Epithelial cell of proximal tubule (primary cell): ENCODE results near the gene PPP1R16B. TPM values are rescaled to one million over a fixed set of nuclear protein-coding genes. Genes with fewer than 3 reads are reported as not detected.
A peak's percentile ranks its signal among the peaks of the same experiment; 100 is the strongest.

Experiments used
- DNase-seq: peaks from one replicate; pipeline ENCODE4 v3.0.0-alpha.2; 2011; ENCODE audit warnings: low read depth
- H3K4me3 ChIP-seq: 2 replicates; pipeline ENCODE4 v1.5.1; 2011; ENCODE audit warnings: low read depth, mild to moderate bottlenecking, low read length
- total RNA-seq: library from RNA; depleted of rRNA; stranded (reverse); fragments of >200 nt; gene quantifications from 2 replicates; pipeline ENCODE4 v1.2.3, GENCODE V29; 2015
- TF ChIP-seq, protein P1 (sequence below): conservative IDR thresholded peaks from 2 replicates; pipeline ENCODE4 v1.5.1; 2012; ENCODE audit warnings: low read depth, mild to moderate bottlenecking, low read length

PPP1R16B gene
- total RNA-seq, 1 donor from 2014 or later, result not detected

DNA sequence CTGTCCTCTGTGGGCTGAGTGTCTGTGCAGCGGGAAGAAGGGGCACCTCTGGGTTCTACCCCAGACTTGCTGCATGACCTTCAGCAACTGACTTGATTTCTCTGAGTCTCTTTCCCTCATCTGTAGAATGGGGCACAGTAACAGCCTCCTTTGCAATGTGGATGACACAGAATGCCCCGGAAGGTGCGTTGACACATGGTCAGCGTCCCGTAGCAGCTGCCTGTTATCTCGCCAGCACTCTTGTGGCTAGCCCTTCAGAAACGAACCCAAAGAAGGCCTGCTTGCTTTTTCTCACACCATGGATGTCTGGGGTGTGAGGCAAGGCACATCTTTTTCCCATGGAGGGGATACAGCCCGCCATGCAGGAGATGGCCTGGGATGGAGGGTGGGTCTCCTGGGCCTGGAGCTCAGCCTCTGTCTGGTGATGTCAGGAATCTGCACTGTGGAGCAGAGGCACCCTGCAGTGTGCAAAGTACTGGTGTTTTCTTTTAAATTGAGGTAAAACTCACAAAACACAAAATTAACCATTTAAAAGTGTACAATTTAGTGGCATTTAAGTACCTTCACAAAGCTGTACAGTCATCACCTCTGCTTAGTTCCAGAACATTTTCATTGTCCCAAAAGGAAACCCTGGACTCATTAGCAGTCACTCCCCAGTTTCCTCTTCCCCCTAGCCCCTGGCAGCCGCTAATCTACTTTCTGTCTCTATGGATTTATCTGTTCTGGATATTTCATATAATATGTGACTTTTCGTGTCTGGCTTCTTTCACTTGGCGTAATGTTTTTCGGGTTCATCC, 61.0 kb downstream of the PPP1R16B start:
- H3K4me3 ChIP-seq, result no peak overlapping the region
- DNase-seq, result no peak
- TF ChIP-seq, protein P1, sequence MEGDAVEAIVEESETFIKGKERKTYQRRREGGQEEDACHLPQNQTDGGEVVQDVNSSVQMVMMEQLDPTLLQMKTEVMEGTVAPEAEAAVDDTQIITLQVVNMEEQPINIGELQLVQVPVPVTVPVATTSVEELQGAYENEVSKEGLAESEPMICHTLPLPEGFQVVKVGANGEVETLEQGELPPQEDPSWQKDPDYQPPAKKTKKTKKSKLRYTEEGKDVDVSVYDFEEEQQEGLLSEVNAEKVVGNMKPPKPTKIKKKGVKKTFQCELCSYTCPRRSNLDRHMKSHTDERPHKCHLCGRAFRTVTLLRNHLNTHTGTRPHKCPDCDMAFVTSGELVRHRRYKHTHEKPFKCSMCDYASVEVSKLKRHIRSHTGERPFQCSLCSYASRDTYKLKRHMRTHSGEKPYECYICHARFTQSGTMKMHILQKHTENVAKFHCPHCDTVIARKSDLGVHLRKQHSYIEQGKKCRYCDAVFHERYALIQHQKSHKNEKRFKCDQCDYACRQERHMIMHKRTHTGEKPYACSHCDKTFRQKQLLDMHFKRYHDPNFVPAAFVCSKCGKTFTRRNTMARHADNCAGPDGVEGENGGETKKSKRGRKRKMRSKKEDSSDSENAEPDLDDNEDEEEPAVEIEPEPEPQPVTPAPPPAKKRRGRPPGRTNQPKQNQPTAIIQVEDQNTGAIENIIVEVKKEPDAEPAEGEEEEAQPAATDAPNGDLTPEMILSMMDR, result no peak

DNA sequence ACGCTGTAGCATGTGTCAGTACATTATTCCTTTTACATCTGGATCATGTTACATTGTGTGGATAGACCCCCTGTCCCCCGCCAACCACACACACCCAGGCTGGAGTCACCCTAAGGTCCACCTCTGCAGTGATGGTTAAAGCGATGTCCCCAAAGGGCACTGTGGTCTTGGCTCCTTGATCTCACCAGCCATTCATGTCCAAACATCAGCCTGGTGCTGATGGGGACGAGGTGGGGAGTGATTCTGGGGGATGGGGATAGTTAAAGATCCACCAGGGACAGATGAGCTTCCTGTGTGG, 61.5 kb downstream of the PPP1R16B start:
- H3K4me3 ChIP-seq, result no peak overlapping the region
- TF ChIP-seq, protein P1, result no peak
- no peak for DNase-seq

DNA sequence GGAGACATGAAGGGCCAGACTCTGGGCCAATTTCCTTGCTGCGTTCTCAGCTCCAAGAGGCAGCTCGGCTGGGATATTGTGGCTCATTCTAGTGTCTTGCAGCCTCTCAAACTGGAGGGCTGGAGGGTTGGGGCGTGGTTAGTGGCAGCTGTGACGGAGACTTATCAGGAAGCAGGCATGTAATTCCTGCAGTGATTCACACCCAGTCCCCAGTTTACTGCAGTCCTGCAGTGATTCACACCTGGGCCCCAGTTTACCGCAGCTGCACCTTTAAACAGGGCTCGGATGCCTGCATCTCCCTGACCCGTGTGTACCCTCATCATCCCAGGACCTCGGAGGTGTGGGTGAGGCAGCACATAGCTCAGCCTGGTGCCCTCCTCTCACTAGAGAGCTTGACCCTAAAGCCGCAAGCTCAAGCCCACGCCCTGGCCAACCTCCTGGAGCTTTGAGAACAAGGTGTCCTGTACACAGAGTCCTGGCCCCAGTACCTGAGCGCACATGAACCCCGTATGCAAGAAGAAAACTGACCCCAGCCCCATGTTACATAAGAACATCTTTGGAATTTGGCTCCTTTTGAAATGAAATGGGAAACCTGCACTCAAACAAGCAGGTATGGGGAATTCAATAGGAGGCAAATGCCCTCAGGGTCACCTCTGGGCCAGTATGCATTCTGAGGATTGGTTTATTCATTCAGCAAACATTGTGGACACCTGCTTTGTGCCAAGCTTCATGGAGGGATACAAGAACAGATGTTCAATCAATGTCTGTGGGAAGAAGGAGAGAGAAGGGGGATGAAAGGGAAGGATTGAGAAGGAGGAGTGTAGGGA, 65.4 kb downstream of the PPP1R16B start:
- DNase-seq, result peak; percentile 40
- TF ChIP-seq, protein P1, result no peak
- no peak overlapping the region for H3K4me3 ChIP-seq

DNA sequence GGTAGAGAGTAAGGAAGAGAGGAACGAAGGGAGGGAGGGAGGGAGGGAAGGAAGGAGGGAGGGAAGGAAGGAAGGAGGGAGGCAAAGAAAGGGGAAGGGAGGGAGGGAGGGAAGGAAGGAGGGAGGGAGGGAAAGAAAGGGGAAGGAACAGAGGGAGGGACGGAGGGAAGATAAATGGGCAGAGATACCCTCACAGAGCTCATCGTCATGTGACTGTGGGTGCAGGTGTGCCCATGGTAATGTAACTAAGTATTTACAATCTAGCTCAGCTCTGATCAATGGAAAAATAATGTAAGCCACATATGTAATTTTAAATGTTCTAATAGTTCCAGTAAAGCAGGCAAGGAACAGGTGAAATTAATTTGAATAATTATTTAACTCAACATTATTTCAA, 66.1 kb downstream of the PPP1R16B start:
- no peak overlapping the region for H3K4me3 ChIP-seq
- no peak for DNase-seq
- TF ChIP-seq, protein P1, result no peak

DNA sequence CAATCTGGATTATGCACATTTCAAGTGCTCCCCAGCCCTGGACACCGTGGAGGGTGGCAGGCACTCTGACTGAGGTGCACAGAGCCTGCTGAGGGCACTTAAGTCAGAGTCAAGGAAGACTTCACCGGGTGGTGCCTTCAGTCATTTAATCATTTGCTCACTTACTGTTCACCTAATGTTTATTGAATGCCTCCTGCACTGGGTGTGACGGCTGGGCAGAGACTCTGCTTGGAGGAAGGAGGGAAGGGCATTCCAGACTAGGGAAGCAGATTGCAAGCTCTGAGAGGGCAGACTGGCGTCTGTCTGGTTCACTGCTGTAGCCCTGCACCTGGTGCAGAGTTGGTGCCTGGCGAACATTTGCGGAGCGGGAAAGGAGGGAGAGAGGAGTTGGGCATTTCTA, 66.5 kb downstream of the PPP1R16B start:
- peak; percentile 52 for DNase-seq
- TF ChIP-seq, protein P1, result no peak
- no peak overlapping the region for H3K4me3 ChIP-seq

DNA sequence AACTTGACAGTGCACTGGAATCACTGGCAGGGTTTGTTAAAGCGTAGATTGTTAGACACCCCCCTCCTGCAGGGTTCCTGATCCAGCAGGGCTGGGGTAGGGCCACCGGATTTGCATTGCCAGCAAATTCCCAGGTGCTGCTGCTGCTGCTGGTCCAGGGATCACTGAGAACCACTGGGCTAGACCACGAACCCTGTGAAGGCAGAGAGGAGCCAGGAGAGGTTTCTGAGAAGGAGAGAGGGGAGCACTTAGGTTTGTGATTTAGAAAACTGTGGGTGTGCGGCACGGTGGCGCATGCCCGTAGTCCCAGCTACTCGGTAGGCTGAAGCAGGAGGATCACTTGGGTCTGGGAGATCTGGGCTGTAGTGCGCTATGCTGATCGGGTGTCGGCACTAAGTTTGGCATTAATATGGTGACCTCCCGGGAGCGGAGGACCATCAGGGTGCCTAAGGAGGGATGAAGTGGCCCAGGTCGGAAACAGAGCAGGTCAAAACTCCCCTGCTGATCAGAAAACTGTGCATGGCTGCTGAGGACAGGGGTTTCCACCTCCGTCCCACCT, 67.1 kb downstream of the PPP1R16B start:
- H3K4me3 ChIP-seq, result no peak overlapping the region
- TF ChIP-seq, protein P1, result no peak
- DNase-seq, result no peak
